Parathyroid adenoma (tissue), 2 donors: ENCODE data around the gene LGMN.

Experiments used
- H2AFZ ChIP-seq: fragments of 300-600 bp; sonication (generic); one replicate; pipeline ENCODE4 v1.7.0; 2017; ENCODE audit warnings: antibody characterized with exemption, mild to moderate bottlenecking
- H3K27ac ChIP-seq: fragments of 300-600 bp; sonication (generic); one replicate; pipeline ENCODE4 v1.7.0; 2017
- H3K27me3 ChIP-seq: fragments of 300-600 bp; sonication (generic); one replicate; pipeline ENCODE4 v1.7.0; 2017; ENCODE audit warnings: low read length; ENCODE audit not compliant: control insufficient read depth, insufficient read depth
- H3K36me3 ChIP-seq: fragments of 300-600 bp; sonication (generic); one replicate; pipeline ENCODE4 v1.7.0; 2017; ENCODE audit warnings: low read length; ENCODE audit not compliant: control insufficient read depth, insufficient read depth
- H3K4me1 ChIP-seq: fragments of 300-600 bp; sonication (generic); one replicate; pipeline ENCODE4 v1.7.0; 2017; ENCODE audit warnings: control low read depth
- H3K4me2 ChIP-seq: fragments of 300-600 bp; sonication (generic); one replicate; pipeline ENCODE4 v1.7.0; 2017; ENCODE audit warnings: low read length
- H3K4me3 ChIP-seq: fragments of 300-600 bp; sonication (generic); one replicate; pipeline ENCODE4 v1.7.0; 2017; ENCODE audit warnings: low read depth, low read length
- H3K79me2 ChIP-seq: fragments of 300-600 bp; sonication (generic); one replicate; pipeline ENCODE4 v1.7.0; 2017; ENCODE audit warnings: control low read depth
- H3K9ac ChIP-seq: fragments of 300-600 bp; sonication (generic); one replicate; pipeline ENCODE4 v1.7.0; 2017; ENCODE audit warnings: mild to moderate bottlenecking
- H3K9me3 ChIP-seq: fragments of 300-600 bp; sonication (generic); one replicate; pipeline ENCODE4 v1.7.0; 2017; ENCODE audit warnings: low read length; ENCODE audit not compliant: control insufficient read depth
- TF ChIP-seq, protein P1 (sequence below): fragments of 300-600 bp; sonication (generic); IDR thresholded peaks from one replicate; pipeline ENCODE4 v1.7.0; 2017; ENCODE audit warnings: antibody characterized with exemption, mild to moderate bottlenecking
- donor health status: primary hyperparathyroidism.

Gene LGMN

DNA sequence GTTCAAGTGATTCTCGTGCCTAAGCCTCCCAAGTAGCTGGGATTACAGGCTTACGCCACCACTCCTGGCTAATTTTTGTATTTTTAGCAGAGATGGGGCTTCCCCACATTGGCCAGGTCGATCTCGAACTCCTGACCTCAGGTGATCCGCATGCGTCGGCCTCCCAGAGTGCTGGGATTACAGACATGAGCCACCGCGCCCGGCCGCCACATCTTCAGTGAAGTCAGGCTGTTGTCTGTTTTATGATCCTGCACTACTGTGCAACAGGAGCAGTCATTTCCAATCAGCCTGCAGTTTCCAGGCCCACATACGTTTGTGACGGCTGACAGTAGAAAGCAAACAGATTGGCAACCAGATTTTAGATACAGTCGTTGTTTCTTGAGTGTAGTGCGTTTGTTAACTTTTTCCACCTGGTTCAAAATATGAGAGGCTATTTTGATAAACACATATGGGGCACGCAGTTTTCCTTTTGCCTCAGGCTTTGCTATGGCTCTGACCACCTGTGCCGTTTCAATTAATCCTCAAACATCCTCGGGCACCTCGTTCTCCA, 74.8 kb downstream of the LGMN start:
- no peak overlapping the region for H3K4me2 ChIP-seq
- H3K4me3 ChIP-seq = no peak overlapping the region
- no peaks in the 10 kb centered on the region for H3K9me3 ChIP-seq
- H3K27me3 ChIP-seq = no peaks in the 10 kb centered on the region
- H3K9ac ChIP-seq = no peak overlapping the region
- H3K79me2 ChIP-seq = no peaks in the 10 kb centered on the region
- no peak overlapping the region for H2AFZ ChIP-seq
- no peak overlapping the region for H3K27ac ChIP-seq
- TF ChIP-seq, protein P1, sequence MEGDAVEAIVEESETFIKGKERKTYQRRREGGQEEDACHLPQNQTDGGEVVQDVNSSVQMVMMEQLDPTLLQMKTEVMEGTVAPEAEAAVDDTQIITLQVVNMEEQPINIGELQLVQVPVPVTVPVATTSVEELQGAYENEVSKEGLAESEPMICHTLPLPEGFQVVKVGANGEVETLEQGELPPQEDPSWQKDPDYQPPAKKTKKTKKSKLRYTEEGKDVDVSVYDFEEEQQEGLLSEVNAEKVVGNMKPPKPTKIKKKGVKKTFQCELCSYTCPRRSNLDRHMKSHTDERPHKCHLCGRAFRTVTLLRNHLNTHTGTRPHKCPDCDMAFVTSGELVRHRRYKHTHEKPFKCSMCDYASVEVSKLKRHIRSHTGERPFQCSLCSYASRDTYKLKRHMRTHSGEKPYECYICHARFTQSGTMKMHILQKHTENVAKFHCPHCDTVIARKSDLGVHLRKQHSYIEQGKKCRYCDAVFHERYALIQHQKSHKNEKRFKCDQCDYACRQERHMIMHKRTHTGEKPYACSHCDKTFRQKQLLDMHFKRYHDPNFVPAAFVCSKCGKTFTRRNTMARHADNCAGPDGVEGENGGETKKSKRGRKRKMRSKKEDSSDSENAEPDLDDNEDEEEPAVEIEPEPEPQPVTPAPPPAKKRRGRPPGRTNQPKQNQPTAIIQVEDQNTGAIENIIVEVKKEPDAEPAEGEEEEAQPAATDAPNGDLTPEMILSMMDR = no peak
- no peaks in the 10 kb centered on the region for H3K36me3 ChIP-seq
- H3K4me1 ChIP-seq = no peaks in the 10 kb centered on the region

DNA sequence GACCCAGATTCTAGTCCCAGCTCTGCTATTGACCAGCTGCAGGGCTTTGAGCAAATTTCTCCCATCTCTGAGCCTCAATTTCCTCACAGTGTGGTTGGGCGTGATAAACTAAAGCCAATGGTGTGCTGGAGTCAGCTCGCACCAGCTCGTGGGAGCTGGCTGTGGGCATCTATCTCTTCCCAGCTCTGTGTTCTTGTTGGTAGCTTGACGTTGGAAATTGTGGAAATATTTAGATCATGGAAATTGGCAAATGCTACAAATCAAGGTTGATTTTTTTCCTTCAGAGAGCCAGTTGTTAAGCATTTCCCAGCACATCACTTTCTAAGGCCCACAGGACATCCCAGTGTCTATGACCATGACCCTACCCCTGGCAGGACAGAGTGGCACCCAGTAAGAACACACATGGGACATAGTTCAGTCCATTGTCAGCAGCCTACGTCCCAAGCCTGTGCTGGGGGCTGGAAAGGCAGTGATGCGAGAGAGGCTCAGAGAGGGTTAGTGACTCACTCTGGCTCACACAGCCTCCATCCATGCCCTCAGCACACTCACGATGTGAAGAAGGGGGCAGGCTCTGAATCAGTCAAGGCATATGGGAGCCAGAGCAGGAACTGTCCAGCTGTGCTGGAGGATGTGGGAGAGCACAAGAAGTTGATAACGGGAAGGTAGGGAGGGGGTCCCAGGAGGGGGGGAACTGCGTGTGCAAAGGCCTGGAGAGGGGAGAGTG, 77.6 kb downstream of the LGMN start:
- Histone ChIP-seq H3K36me3 (no peaks in the 10 kb centered on the region), H2AFZ (no peak overlapping the region), H3K4me2 (no peak overlapping the region), H3K9me3 (no peaks in the 10 kb centered on the region), H3K27me3 (no peaks in the 10 kb centered on the region), H3K79me2 (no peaks in the 10 kb centered on the region), H3K4me3 (no peak overlapping the region), H3K27ac (no peak overlapping the region), H3K9ac (no peak overlapping the region), H3K4me1 (no peaks in the 10 kb centered on the region)
- TF ChIP-seq, protein P1 = no peak

DNA sequence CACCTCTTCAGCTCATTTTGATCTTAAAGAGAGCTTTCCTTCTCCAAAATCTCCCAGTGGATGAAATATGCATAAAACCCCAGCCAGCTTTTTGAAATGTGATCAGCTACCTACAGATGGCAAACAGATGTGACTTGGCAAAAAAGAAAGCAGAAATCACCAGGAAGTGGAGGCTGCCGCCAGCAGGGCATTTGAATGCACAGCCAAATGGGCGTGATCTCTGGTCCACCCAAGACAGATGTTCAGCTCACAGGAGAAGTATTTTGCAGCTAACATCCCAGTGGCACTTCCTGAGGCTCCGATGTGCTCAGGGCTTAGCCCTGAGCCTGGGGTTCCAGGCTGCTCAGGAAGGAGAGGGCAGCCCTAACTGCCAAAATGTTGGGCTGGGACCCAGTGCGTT, 78.3 kb downstream of the LGMN start:
- Histone ChIP-seq H3K9ac (no peak overlapping the region), H3K36me3 (no peaks in the 10 kb centered on the region), H3K9me3 (no peaks in the 10 kb centered on the region), H3K27me3 (no peaks in the 10 kb centered on the region), H3K79me2 (no peaks in the 10 kb centered on the region), H3K4me2 (no peak overlapping the region), H3K4me1 (no peaks in the 10 kb centered on the region), H3K27ac (no peak overlapping the region), H2AFZ (no peak overlapping the region), H3K4me3 (no peak overlapping the region)
- TF ChIP-seq, protein P1 = no peak

DNA sequence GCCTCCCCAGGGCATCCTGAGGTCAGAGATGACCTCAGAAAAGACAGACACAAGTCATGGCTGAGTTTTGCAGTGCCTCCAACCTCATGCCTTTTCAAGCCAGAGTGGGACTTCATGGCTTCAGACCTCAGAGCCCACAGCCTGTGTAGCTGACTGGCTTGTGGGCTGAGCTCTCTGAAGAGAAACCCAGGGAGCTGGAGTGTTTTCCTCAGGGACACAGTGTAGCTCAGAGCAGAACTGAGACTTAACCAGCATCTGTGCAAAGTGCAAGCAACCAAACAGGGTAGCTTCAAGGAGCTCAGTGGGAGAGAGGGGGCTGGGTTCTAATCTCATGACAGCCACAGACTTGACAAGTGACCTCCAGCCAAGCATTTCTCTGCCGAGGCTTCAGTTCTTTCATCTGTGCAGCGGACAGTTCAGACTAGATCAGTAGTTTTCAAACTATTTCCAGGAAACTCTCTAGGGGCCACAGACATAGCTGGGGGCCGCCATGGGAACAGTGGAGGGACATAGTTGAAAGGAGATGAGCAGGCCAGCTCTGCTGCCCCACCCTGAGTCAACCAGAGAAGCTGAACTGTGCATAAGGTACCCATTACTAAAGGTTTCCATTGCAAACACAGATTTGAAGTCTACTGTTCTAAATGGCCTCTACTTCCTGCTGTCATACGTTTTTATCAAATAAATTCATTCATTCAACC, 80.0 kb downstream of the LGMN start:
- no peak overlapping the region for H3K4me3 ChIP-seq
- no peak overlapping the region for H3K27ac ChIP-seq
- H3K9me3 ChIP-seq = no peaks in the 10 kb centered on the region
- no peaks in the 10 kb centered on the region for H3K36me3 ChIP-seq
- no peaks in the 10 kb centered on the region for H3K27me3 ChIP-seq
- TF ChIP-seq, protein P1 = no peak
- H3K4me1 ChIP-seq = no peaks in the 10 kb centered on the region
- H3K4me2 ChIP-seq = no peak overlapping the region
- no peak overlapping the region for H2AFZ ChIP-seq
- H3K9ac ChIP-seq = no peak overlapping the region
- H3K79me2 ChIP-seq = no peaks in the 10 kb centered on the region
